Mucosa of rectum (tissue), 2 donors: ENCODE data around the gene PCDHB12.
"Not testable (repeated sequence)": the region's sequence is repeated elsewhere in the genome, so short reads cannot be mapped to it uniquely, and the experiment has no call there.

ENCODE experiments used
- H3K27ac ChIP-seq, 2 donors: one replicate each; pipeline ENCODE4 v1.7.0; 2013; ENCODE audit warnings: inconsistent platforms in 2 of 2, low read depth in 2 of 2, low read length in 2 of 2
- H3K27me3 ChIP-seq, 2 donors: one replicate each; pipeline ENCODE4 v1.7.0; 2013; ENCODE audit warnings: low read length in 2 of 2; ENCODE audit not compliant: control insufficient read depth in 2 of 2, insufficient read depth in 2 of 2
- H3K36me3 ChIP-seq, 2 donors: one replicate each; pipeline ENCODE4 v1.7.0; 2013; ENCODE audit warnings: low read length in 2 of 2; ENCODE audit not compliant: control insufficient read depth in 2 of 2, insufficient read depth in 2 of 2
- H3K4me1 ChIP-seq, 2 donors: one replicate each; pipeline ENCODE4 v1.7.0; 2013; ENCODE audit warnings: low read length in 2 of 2, mild to moderate bottlenecking in 1 of 2; ENCODE audit not compliant: control insufficient read depth in 2 of 2, insufficient read depth in 2 of 2
- H3K4me3 ChIP-seq, 2 donors: one replicate each; pipeline ENCODE4 v1.7.0; 2013; ENCODE audit warnings: low read length in 2 of 2
- H3K9ac ChIP-seq, 2 donors: one replicate each; pipeline ENCODE4 v1.7.0; 2013; ENCODE audit warnings: low read length in 2 of 2, low read depth in 1 of 2, mild to moderate bottlenecking in 1 of 2
- H3K9me3 ChIP-seq, 2 donors: one replicate each; pipeline ENCODE4 v1.7.0; 2013; ENCODE audit warnings: low read length in 2 of 2; ENCODE audit not compliant: control insufficient read depth in 2 of 2
- donor health status: healthy.
- donor health status: Normal muscosa, but diverticular disease.

Gene PCDHB12

GRCh38 chr5:141184117-141184855 lies 24.2 kb upstream of the PCDHB12 start:
- not testable (repeated sequence) for H3K4me3 ChIP-seq, H3K9ac ChIP-seq, H3K4me1 ChIP-seq, H3K27ac ChIP-seq, H3K9me3 ChIP-seq, H3K27me3 ChIP-seq, H3K36me3 ChIP-seq

GRCh38 chr5:141186897-141187512 lies 21.5 kb upstream of the PCDHB12 start, which contains the start of gene PCDHB9:
Gene PCDHB9, plus strand, starts transcription at chr5:141187161. Its CDS starts 158 bp downstream, at chr5:141187319.
- H3K27ac ChIP-seq = no peak within 1 kb of the TSS
- no peaks in the 10 kb centered on the region for H3K36me3 ChIP-seq
- H3K4me1 ChIP-seq = no peaks in the 10 kb centered on the region
- peak within 1 kb of the TSS in 1 of 2 donors; percentile 45 for H3K4me3 ChIP-seq
- no peaks in the 10 kb centered on the region for H3K27me3 ChIP-seq
- H3K9me3 ChIP-seq = peaks cover 0 to 3% of the 10 kb centered on the region in 2 donors
- H3K9ac ChIP-seq = no peak within 1 kb of the TSS

- not testable (repeated sequence) for H3K9ac ChIP-seq, H3K27me3 ChIP-seq, H3K4me3 ChIP-seq, H3K9me3 ChIP-seq, H3K27ac ChIP-seq, H3K4me1 ChIP-seq, H3K36me3 ChIP-seq
These were observed 19.8 kb upstream of the PCDHB12 start for GRCh38 chr5:141188682-141189081.

GRCh38 chr5:141189131-141189530 lies 19.4 kb upstream of the PCDHB12 start:
- not testable (repeated sequence) for H3K9me3 ChIP-seq, H3K4me1 ChIP-seq, H3K4me3 ChIP-seq, H3K36me3 ChIP-seq, H3K27me3 ChIP-seq, H3K27ac ChIP-seq, H3K9ac ChIP-seq

- no peaks in the 10 kb centered on the region for H3K4me1 ChIP-seq
- no peak within 1 kb of the TSS for H3K9ac ChIP-seq
- peak within 1 kb of the TSS in 1 of 2 donors; percentile 44 for H3K4me3 ChIP-seq
- H3K27me3 ChIP-seq = no peaks in the 10 kb centered on the region
- H3K9me3 ChIP-seq = peaks cover 2 to 6% of the 10 kb centered on the region in 2 donors
- H3K27ac ChIP-seq = no peak within 1 kb of the TSS
- H3K36me3 ChIP-seq = no peaks in the 10 kb centered on the region
These were observed 16.3 kb upstream of the PCDHB12 start, which contains the start of gene PCDHB10 for GRCh38 chr5:141192110-141192725. Gene PCDHB10, plus strand, starts transcription at chr5:141192353. Its CDS starts 200 bp downstream, at chr5:141192553.

GRCh38 chr5:141194332-141194731 lies 14.2 kb upstream of the PCDHB12 start:
- H3K9ac ChIP-seq, H3K9me3 ChIP-seq, H3K4me3 ChIP-seq, H3K36me3 ChIP-seq, H3K27ac ChIP-seq, H3K4me1 ChIP-seq, H3K27me3 ChIP-seq: not testable (repeated sequence)

- Histone ChIP-seq H3K9ac (no peak overlapping the region), H3K4me1 (no peaks in the 10 kb centered on the region), H3K36me3 (no peaks in the 10 kb centered on the region), H3K9me3 (peaks cover 6 to 9% of the 10 kb centered on the region in 2 donors), H3K27me3 (no peaks in the 10 kb centered on the region), H3K4me3 (no peak overlapping the region), H3K27ac (no peak overlapping the region)
These were observed 12.2 kb upstream of the PCDHB12 start for GRCh38 chr5:141196363-141196762.

GRCh38 chr5:141199359-141200235 lies 8.9 kb upstream of the PCDHB12 start, which contains the start of gene PCDHB11:
Gene PCDHB11, plus strand, starts transcription at chr5:141199627. Its CDS starts 148 bp downstream, at chr5:141199775.
- no peak within 1 kb of the TSS for H3K27ac ChIP-seq
- H3K36me3 ChIP-seq = no peaks in the 10 kb centered on the region
- H3K9me3 ChIP-seq = peaks cover 4 to 6% of the 10 kb centered on the region in 2 donors
- H3K9ac ChIP-seq = no peak within 1 kb of the TSS
- no peaks in the 10 kb centered on the region for H3K4me1 ChIP-seq
- H3K27me3 ChIP-seq = no peaks in the 10 kb centered on the region
- peak within 1 kb of the TSS; percentile 8 to 11 for H3K4me3 ChIP-seq

GRCh38 chr5:141201126-141201525 lies 7.4 kb upstream of the PCDHB12 start:
- not testable (repeated sequence) for H3K27me3 ChIP-seq, H3K9me3 ChIP-seq, H3K4me1 ChIP-seq, H3K27ac ChIP-seq, H3K9ac ChIP-seq, H3K4me3 ChIP-seq, H3K36me3 ChIP-seq
